Measurements from ENCODE around the gene SPOCK1. TPM values are rescaled to one million over a fixed set of nuclear protein-coding genes. Genes with fewer than 3 reads are reported as not detected.

Gene SPOCK1
- total and polyA plus RNA-seq, 2 donors (not counting 3 experiments of a cell fraction or from before 2014, with no cell fraction given): 144 to 280 TPM

- peaks cover 51% of the 10 kb centered on the region for H3K79me2 ChIP-seq (ENCODE audit: control insufficient read depth, insufficient read depth, low read length)
- peaks cover 6% of the 10 kb centered on the region for H3K4me1 ChIP-seq (ENCODE audit: control insufficient read depth, extremely low read depth, insufficient read depth, low read length)
- H3K9ac ChIP-seq (replicated peaks; ENCODE audit: extremely low read depth, insufficient read depth, low read length): no peak overlapping the region
- no peaks in the 10 kb centered on the region for H3K9me3 ChIP-seq (replicated peaks; ENCODE audit: control insufficient read depth, insufficient read depth, low read length)
- BruUV-seq (replicated peaks): no TSS peak
- H3K9me1 ChIP-seq (replicated peaks; ENCODE audit: control insufficient read depth, extremely low read depth, insufficient read depth, low read length): no peaks in the 10 kb centered on the region
- dilution Hi-C loops (cut with MboI; ENCODE audit: extremely low pct_ligation_motif_present, low sequenced_read_pairs): no loop called here
- TF ChIP-seq MYC (IDR thresholded peaks at IDR 0.05; ENCODE audit: low read depth, low read length): no peak
- no peak for TF ChIP-seq FOS (IDR thresholded peaks at IDR 0.05; ENCODE audit: borderline replicate concordance, insufficient read depth, low read length)
- no peak for TF ChIP-seq POLR2AphosphoS5 (IDR thresholded peaks at IDR 0.05; ENCODE audit: insufficient read depth, low read depth, low read length)
- TF ChIP-seq POLR2A (IDR thresholded peaks at IDR 0.05; ENCODE audit: low read depth, low read length): no peak
- no peak for FAIRE-seq
- no peak overlapping the region for H2AFZ ChIP-seq (ENCODE audit: low read depth, low read length)
- ChIA-PET CTCF (no interaction called here), POLR2A (no interaction called here)
- no peaks in the 10 kb centered on the region for H3K27me3 ChIP-seq (ENCODE audit: control insufficient read depth in 2 of 2, insufficient read depth in 2 of 2, low read length in 2 of 2)
- H3K4me2 ChIP-seq (ENCODE audit: insufficient read depth, low read length): no peak overlapping the region
- H3K4me3 ChIP-seq (replicated peaks in 1 of 3; ENCODE audit: insufficient read depth in 1 of 3, low read depth in 1 of 3, low read length in 3 of 3): no peak overlapping the region
- H3K36me3 ChIP-seq (ENCODE audit: control insufficient read depth in 2 of 2, extremely low read depth in 1 of 2, insufficient read depth in 2 of 2, low read length in 2 of 2): no peaks in the 10 kb centered on the region
- DNase-seq (ENCODE audit: low read depth, low spot score): no peak
- H4K20me1 ChIP-seq (replicated peaks; ENCODE audit: control insufficient read depth, extremely low read depth, insufficient read depth, low read length): no peaks in the 10 kb centered on the region
- intact Hi-C loops (cut with micrococcal nuclease): no loop called here
- H3K27ac ChIP-seq (ENCODE audit: insufficient read depth, low read depth, low read length): no peak overlapping the region
These were observed 299.2 kb downstream of the SPOCK1 start for GRCh38 chr5:137199966-137200365.

- peaks cover 44% of the 10 kb centered on the region for H3K79me2 ChIP-seq (ENCODE audit: control insufficient read depth, insufficient read depth, low read length)
- no peaks in the 10 kb centered on the region for H3K4me1 ChIP-seq (ENCODE audit: control insufficient read depth, extremely low read depth, insufficient read depth, low read length)
- intact Hi-C loops (cut with micrococcal nuclease): no loop called here
- no peak for DNase-seq (ENCODE audit: low read depth, low spot score)
- no peak overlapping the region for H3K27ac ChIP-seq (ENCODE audit: insufficient read depth, low read depth, low read length)
- H3K9me1 ChIP-seq (replicated peaks; ENCODE audit: control insufficient read depth, extremely low read depth, insufficient read depth, low read length): no peaks in the 10 kb centered on the region
- CTCF ChIA-PET: no interaction called here
- H3K4me2 ChIP-seq (ENCODE audit: insufficient read depth, low read length): no peak overlapping the region
- H3K4me3 ChIP-seq (replicated peaks in 1 of 3; ENCODE audit: insufficient read depth in 1 of 3, low read depth in 1 of 3, low read length in 3 of 3): no peak overlapping the region
- H3K36me3 ChIP-seq (ENCODE audit: control insufficient read depth in 2 of 2, extremely low read depth in 1 of 2, insufficient read depth in 2 of 2, low read length in 2 of 2): no peaks in the 10 kb centered on the region
- no peaks in the 10 kb centered on the region for H3K27me3 ChIP-seq (ENCODE audit: control insufficient read depth in 2 of 2, insufficient read depth in 2 of 2, low read length in 2 of 2)
- H3K9me3 ChIP-seq (replicated peaks; ENCODE audit: control insufficient read depth, insufficient read depth, low read length): no peaks in the 10 kb centered on the region
- H3K9ac ChIP-seq (replicated peaks; ENCODE audit: extremely low read depth, insufficient read depth, low read length): no peak overlapping the region
- POLR2A ChIA-PET: no interaction called here
- TF ChIP-seq POLR2A (IDR thresholded peaks at IDR 0.05; ENCODE audit: low read depth, low read length): no peak
- TF ChIP-seq MAX (IDR thresholded peaks at IDR 0.05; ENCODE audit: insufficient read depth, insufficient read length): no peak
- TF ChIP-seq MYC (IDR thresholded peaks at IDR 0.05; ENCODE audit: low read depth, low read length): no peak
- TF ChIP-seq JUN (IDR thresholded peaks at IDR 0.05; ENCODE audit: borderline replicate concordance, insufficient read depth, insufficient read length, low read depth): no peak
- no TSS peak for BruUV-seq (replicated peaks)
- no peak overlapping the region for H2AFZ ChIP-seq (ENCODE audit: low read depth, low read length)
- dilution Hi-C loops (cut with MboI; ENCODE audit: extremely low pct_ligation_motif_present, low sequenced_read_pairs): no loop called here
- FAIRE-seq: no peak
- H4K20me1 ChIP-seq (replicated peaks; ENCODE audit: control insufficient read depth, extremely low read depth, insufficient read depth, low read length): no peaks in the 10 kb centered on the region
These were observed 299.9 kb downstream of the SPOCK1 start for GRCh38 chr5:137199201-137199600.

All from endothelial cell of umbilical vein (primary cell).